HFF-Myc (cell line): ENCODE measurements around the gene SHOC2.

Experiments
- DNase-seq: peaks from one replicate; pipeline ENCODE4 v3.0.0-alpha.2; 2011; ENCODE audit warnings: low read depth; ENCODE audit errors: extremely low read depth
- H3K4me3 ChIP-seq: replicated peaks from 2 replicates; pipeline ENCODE4 v1.5.1; 2011; ENCODE audit warnings: low read depth, mild to moderate bottlenecking, control low read depth, low read length
- TF ChIP-seq, protein P1 (sequence below): IDR thresholded peaks from 2 replicates; pipeline ENCODE4 v1.5.1; 2012; ENCODE audit warnings: mild to moderate bottlenecking, low read depth, low read length, control low read depth; ENCODE audit errors: missing control alignments

The SHOC2 gene

DNA sequence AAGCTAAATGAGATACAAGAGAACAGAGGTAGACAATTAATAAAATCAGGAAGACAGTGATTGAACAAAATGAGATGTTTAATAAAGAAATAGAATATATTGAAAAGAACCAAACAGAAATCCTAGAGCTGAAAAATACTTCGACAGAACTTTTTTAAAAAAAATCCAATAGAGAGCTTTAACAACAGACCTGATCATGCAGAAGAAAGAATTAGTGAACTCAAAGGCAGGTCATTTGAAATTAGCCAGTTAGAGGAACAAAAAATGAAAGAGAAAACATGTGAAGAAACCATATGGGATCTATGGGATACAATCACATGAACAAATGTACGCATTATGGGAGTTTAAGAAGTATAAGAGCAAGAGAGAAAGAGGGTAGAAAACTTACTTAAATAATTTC lies 120.1 kb downstream of the SHOC2 start:
- no peak overlapping the region for H3K4me3 ChIP-seq
- TF ChIP-seq, protein P1, sequence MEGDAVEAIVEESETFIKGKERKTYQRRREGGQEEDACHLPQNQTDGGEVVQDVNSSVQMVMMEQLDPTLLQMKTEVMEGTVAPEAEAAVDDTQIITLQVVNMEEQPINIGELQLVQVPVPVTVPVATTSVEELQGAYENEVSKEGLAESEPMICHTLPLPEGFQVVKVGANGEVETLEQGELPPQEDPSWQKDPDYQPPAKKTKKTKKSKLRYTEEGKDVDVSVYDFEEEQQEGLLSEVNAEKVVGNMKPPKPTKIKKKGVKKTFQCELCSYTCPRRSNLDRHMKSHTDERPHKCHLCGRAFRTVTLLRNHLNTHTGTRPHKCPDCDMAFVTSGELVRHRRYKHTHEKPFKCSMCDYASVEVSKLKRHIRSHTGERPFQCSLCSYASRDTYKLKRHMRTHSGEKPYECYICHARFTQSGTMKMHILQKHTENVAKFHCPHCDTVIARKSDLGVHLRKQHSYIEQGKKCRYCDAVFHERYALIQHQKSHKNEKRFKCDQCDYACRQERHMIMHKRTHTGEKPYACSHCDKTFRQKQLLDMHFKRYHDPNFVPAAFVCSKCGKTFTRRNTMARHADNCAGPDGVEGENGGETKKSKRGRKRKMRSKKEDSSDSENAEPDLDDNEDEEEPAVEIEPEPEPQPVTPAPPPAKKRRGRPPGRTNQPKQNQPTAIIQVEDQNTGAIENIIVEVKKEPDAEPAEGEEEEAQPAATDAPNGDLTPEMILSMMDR = no peak
- DNase-seq = no peak

GRCh38 chr10:111057006-111057405 lies 137.6 kb downstream of the SHOC2 start:
- no peak for DNase-seq
- TF ChIP-seq, protein P1 = no peak
- no peak overlapping the region for H3K4me3 ChIP-seq
